HG02623 (cell line): Measurements from ENCODE around the gene PCDH1.

Source experiments
- ATAC-seq: cut with Tn5 transposase; IDR thresholded peaks from one replicate; pipeline ENCODE4 v1.9.1; 2021; ENCODE audit warnings: moderate library complexity; ENCODE audit not compliant: unreplicated experiment

PCDH1 gene

DNA sequence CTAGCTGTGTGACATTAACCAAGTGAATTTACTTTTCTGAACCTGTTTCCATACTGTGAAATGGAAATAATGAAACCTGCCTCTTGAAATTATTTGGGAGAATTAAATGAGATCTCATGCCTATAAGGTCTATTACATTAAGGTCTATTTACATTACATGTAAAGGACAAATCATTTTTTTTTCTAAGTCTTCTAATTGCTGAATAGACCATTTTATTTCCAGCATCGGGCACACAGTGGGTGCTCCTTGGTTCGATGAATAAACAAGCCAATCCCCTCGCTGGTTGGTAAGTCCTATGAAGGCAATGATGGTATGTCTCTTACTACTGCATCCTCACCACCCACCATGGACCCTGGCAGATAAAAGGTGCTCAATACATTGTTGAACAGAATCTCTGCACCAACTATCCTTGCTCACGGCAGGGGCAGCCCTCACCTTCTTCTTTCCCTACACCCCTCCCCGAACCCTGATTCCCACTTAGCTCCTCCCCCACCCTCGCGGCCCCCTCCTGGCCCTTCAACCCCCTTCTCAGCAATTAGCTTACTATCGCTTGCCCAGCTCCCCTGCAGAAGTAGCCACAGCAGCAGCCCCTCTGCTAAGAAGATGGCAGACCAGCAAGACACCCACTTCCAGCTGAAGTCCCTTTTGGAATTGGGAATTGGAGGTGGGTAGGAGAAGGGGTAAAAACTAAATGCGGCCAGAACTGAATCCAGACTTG lies 3.0 kb downstream of the PCDH1 start:
- ATAC-seq = no peak

DNA sequence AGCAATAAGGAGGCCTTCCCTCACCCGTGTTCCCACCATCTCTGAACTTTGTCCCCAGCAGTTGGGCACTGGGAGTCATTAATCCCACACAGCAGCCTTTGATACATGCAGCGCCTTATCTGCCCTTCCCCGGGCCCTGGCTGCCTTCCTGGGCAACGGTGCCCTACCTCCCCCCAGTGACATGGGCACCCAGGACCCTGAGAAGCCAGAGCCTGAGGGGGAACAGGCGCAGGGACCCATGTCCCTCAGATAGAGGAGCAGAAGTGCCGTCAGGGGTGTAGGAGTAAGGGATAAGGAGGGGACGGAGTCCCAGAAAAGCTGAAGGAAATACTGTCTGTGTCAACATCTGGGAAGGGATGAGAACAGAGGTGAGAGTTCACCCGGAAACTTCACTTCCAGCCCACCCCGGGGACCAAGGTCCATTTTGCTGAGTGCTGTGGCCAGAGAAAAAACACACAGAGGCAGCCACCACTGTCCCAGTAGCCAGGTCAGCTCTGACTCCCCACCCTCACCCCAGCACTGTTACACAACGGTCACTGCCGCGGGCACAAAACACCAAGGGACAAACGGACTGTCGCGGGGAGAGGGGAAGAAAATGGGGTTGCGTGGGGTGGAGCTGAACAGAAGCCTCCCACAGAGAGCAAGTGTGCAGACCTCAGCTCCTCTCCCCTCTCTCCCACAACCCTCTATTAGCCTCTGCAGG lies 3.8 kb downstream of the PCDH1 start:
- ATAC-seq = no peak

DNA sequence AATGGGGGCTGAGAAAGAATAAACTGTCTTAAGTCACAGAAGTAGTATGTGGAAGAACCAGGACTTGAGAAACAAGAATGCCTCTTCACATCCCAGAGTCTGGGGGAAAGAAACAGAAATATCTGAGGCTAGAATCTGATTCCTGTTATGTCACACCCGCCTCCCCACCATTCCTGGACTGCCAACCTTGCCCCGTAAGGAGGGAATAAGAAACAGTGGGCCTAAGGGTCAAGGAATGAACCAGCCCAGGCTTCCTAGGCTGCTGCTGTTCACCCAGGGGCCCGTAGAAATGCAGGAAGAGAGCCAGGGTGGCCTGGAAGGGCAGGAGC lies 4.3 kb downstream of the PCDH1 start:
- ATAC-seq = no peak

DNA sequence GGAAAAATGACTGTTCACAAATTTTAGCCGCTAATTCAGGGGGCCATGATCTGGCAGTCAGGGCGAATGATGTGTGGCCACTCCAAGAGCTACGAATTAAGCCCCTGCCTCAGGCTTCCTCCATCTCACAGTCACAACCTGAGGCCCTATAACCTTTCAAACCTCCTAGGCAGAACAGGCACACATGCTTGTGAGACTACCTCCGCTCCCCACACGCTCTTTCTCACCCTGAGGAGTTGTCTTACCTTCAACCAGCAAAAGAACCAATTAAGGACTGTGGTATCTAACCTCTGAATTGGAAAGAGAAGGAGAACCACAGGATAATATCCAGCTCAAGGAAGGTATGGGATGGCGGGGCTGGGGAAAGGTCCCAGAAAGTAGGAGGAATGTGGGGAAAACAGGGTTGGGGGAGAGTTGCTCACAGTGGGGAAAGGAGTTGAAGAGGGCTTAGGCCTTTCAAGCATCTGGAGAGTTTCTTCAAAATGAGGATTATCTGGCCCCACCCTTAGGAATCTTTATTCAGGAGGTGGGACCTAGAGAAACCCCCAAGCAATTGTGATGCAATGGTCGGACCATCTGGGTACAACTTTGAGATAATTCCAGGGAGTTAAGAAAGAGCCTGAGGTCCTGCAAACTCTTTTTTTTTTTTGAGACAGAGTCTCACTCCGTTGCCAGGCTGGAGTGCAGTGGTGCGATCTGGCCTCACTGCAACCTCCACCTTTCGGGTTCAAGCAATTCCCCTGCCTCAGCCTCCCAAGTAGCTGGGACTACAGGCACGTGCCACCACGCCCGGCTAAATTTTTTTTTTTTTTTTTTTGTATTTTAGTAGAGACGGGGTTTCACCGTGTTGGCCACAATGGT lies 5.5 kb downstream of the PCDH1 start:
- no peak for ATAC-seq

DNA sequence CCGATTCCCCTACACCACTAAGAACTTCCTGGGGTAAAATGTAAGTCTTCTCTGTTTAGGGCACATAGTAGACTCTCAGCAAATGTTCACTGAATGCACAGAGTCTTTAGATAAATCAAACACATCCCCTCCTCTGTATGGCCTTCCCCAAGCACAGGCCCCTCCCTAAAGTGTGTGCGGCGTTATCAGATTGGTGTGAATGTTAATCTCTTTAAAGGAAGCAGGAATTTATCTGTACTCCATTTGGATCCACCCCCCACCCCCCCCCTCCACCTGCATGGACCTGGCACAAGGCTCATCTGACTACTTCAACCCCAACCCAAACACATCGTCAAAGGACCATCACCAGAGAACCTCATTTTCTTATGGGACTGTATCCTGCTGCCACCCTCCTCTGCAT lies 6.3 kb downstream of the PCDH1 start:
- no peak for ATAC-seq

GRCh38 chr5:141870871-141871270 lies 7.3 kb downstream of the PCDH1 start:
- no peak for ATAC-seq

DNA sequence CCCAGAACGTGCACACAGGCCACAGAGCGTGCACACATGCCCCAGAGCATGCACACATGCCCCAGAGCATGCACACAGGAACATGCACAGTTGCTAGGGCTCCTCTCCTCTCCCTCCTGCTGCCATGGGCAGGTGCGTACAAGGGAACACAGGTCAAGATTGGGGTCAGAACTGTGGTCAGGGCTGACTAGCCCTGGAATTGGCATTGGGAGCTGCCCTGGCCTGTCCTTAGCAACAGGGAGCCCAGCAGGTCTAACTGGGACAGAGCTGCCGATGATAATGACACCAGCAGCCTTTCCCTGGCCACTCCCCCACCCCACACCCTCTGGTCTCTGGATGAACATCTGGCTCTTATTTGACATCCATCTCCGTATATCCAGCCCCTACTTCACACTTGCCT lies 8.0 kb downstream of the PCDH1 start:
- ATAC-seq = no peak

- no peak for ATAC-seq
These were observed 8.7 kb downstream of the PCDH1 start for GRCh38 chr5:141869514-141869913.

DNA sequence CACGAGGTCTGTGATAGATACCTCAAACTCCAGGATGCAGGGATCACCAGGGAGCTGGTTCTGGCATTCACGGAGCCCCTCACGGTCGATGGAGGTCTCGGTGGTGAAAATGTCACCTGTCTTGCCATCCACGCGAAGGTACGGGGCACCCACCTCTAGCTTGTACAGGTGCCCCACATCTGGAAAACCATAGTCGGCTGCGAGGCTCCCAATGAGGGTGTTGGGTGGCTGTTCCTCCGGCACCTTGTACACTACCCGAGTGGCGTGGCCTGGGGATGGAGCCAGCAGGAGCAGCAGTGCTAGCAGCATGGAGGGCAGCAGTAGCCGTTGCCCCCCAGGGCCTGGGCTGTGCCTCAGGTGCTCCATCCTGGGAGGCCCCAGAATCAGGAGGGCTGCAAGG lies 9.2 kb downstream of the PCDH1 start:
- ATAC-seq = no peak

- no peak for ATAC-seq
These were observed 9.7 kb downstream of the PCDH1 start for GRCh38 chr5:141868541-141868940.

DNA sequence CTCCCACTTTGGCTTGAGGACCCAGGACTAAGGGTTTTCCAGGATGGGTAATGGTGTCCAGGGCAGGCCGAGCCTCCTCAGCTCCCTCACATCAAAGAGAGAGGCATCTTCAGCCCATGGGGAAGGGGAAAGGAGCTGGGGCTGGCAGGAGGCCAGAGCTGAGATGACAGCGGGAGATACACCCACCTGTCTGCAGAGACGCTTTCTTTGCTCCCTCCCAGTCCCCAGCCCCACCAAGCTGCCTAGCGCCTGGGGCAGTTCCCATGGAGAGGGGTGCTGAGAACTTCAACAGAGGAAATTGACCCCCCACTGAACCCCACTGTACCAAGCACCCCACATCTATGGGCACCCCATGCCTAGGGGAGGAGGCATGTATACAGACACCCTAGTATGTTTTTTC lies 10.6 kb downstream of the PCDH1 start:
- no peak for ATAC-seq

DNA sequence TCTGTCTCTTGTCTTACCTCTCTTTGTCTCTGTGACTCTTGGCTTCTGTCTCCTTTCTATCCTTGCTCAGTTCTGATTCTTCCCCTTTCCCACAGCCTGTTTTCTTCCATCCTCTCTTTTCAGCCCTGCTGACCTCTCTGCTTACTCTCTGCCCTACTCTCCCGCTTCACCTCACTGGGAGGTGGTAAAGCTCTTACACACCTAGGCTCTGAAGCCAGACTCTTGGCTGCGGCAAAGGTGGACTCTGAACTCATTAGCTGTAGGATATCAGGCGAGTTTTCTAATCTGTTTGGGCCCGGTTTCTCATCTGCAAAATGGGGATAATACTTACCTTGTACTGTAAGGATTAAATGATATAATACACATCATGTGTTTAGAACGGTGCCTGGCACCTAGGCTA lies 11.1 kb downstream of the PCDH1 start:
- no peak for ATAC-seq

- ATAC-seq = no peak
These were observed 12.1 kb downstream of the PCDH1 start for GRCh38 chr5:141866096-141866495.

- no peak for ATAC-seq
These were observed 12.8 kb downstream of the PCDH1 start for GRCh38 chr5:141865406-141865805.

GRCh38 chr5:141864371-141865370 lies 13.5 kb downstream of the PCDH1 start:
- ATAC-seq = no peak

GRCh38 chr5:141863569-141864178 lies 14.5 kb downstream of the PCDH1 start:
- no peak for ATAC-seq

DNA sequence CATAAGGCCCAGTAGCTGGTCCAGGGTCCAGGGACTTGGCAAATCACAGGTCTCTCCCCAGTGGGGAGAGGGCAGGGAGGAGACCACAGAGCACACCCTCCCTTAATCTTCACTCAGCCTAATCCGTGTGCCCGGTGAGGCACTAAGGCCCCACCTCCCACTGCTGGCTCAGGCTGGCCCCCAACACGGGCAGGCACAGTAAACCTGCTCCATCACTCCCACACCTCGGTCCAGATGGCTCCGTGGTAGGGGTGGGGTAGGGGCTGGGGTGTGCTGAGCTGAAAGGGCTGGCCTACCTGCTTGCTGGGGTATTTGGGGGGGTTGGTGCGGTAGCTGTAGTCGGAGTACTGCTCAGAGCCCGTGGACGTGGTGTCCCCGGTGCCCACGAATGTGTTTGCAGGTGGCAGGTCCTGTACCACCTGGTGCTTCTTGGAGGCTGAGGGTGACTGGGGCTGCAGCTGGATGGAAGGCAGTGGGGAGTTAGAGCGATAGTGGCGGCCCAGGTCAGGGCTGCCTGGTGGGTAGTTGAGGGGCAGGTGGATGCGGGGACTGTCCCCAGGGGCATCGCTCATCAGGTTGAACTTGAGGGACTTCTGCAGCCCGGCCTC lies 15.2 kb downstream of the PCDH1 start:
- ATAC-seq = no peak

DNA sequence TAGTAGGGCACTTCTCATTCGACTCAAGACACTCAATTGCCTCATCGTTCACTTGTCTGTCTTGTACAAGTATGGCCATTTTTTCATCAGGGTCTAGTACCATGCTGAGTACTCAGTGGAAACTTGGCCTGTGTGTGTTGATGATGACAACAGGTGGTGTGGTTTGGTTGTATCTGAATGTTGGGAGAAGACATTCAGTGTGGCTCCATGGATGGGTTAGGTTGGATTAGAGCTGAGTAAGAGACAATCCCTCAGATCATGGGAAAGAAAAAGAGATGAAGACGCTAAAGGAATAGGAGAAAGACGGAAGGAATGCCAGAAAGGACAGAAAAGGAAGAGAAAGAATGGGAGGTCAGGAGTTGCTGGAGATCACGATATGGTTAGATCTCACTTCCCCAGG lies 17.0 kb downstream of the PCDH1 start:
- no peak for ATAC-seq

GRCh38 chr5:141858079-141858765 lies 20.0 kb downstream of the PCDH1 start:
- ATAC-seq = no peak
